HL-60 (cell line): ENCODE results near the gene GLYATL3.

Experiments used
- DNase-seq, 2 experiments: peaks; one replicate each; pipeline ENCODE4 v3.0.0-alpha.2; 2010 to 2020; ENCODE audit warnings: low read depth in 1 of 2, low spot score in 1 of 2
- H3K27ac ChIP-seq: fragments of 250-450 bp; sonication (Bioruptor Pico); replicated peaks from 2 replicates; pipeline ENCODE4 v1.5.1; 2020; ENCODE audit warnings: mild to moderate bottlenecking, moderate library complexity
- H3K27me3 ChIP-seq: fragments of 250-450 bp; sonication (Bioruptor Pico); 2 replicates; pipeline ENCODE4 v1.5.1; 2021; ENCODE audit warnings: mild to moderate bottlenecking, moderate library complexity; ENCODE audit not compliant: insufficient read depth, poor library complexity, severe bottlenecking
- H3K4me3 ChIP-seq: replicated peaks from 2 replicates; pipeline ENCODE4 v1.5.1; 2011; ENCODE audit warnings: mild to moderate bottlenecking, control low read depth, low read length; ENCODE audit not compliant: insufficient read depth
- CTCF ChIP-seq: IDR thresholded peaks from one replicate; pipeline ENCODE4 v1.5.1; 2011; ENCODE audit warnings: low read length, control low read depth, inconsistent platforms; ENCODE audit not compliant: insufficient read depth
- GABPA ChIP-seq: IDR thresholded peaks from 2 replicates; pipeline ENCODE4 v1.6.1; 2012; ENCODE audit warnings: low read depth
- POLR2AphosphoS5 ChIP-seq: IDR thresholded peaks from 2 replicates; pipeline ENCODE4 v1.6.1; 2012; ENCODE audit warnings: low read depth
- REST ChIP-seq: IDR thresholded peaks from 2 replicates; pipeline ENCODE4 v1.6.1; 2012; ENCODE audit warnings: low read depth; ENCODE audit not compliant: insufficient replicate concordance
- SPI1 ChIP-seq: IDR thresholded peaks from 2 replicates; pipeline ENCODE4 v1.6.1; 2012; ENCODE audit warnings: low read depth, mild to moderate bottlenecking, borderline replicate concordance

GLYATL3 gene

GRCh38 chr6:49506569-49507111 lies 6.9 kb downstream of the GLYATL3 start:
- Histone ChIP-seq H3K27me3 (no peaks in the 10 kb centered on the region), H3K4me3 (no peak overlapping the region), H3K27ac (no peak overlapping the region)
- DNase-seq, result no peak
- TF ChIP-seq GABPA, result no peak
- TF ChIP-seq SPI1, result no peak
- TF ChIP-seq REST, result no peak
- no peak for TF ChIP-seq CTCF
- TF ChIP-seq POLR2AphosphoS5, result no peak

DNA sequence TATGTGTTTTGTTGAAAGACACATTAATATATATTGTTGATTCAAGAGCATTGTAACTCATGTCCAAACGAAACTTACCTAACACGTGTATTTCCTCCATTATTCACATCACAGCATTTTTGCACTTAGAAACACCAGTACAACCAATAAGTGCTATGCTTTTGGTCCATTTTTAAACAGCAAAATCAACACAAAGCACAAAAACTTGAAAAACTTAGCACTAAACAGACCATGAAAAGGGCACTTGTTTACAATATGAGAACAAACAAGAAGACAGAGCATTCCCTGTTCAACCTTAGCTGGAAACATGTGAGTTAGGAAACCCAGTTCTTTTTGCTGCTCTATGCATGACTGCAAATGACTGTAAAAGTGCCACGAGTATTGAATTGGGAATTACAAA lies 9.6 kb downstream of the GLYATL3 start:
- Histone ChIP-seq H3K4me3 (no peak overlapping the region), H3K27me3 (no peaks in the 10 kb centered on the region), H3K27ac (no peak overlapping the region)
- TF ChIP-seq POLR2AphosphoS5, result no peak
- no peak for TF ChIP-seq SPI1
- no peak for TF ChIP-seq CTCF
- TF ChIP-seq REST, result no peak
- no peak for TF ChIP-seq GABPA
- no peak for DNase-seq

- no peak for DNase-seq
- H3K27ac ChIP-seq, result no peak overlapping the region
- TF ChIP-seq SPI1 (no peak), GABPA (no peak), POLR2AphosphoS5 (no peak), CTCF (no peak), REST (no peak)
Observed at GRCh38 chr6:49513153-49513989, 13.6 kb downstream of the GLYATL3 start.

More at GRCh38 chr6:49513153-49513989, 13.6 kb downstream of the GLYATL3 start:
- Histone ChIP-seq H3K4me3 (no peak overlapping the region), H3K27me3 (no peaks in the 10 kb centered on the region)
